Measurements from ENCODE around the gene MYBBP1A.

MYBBP1A gene

DNA sequence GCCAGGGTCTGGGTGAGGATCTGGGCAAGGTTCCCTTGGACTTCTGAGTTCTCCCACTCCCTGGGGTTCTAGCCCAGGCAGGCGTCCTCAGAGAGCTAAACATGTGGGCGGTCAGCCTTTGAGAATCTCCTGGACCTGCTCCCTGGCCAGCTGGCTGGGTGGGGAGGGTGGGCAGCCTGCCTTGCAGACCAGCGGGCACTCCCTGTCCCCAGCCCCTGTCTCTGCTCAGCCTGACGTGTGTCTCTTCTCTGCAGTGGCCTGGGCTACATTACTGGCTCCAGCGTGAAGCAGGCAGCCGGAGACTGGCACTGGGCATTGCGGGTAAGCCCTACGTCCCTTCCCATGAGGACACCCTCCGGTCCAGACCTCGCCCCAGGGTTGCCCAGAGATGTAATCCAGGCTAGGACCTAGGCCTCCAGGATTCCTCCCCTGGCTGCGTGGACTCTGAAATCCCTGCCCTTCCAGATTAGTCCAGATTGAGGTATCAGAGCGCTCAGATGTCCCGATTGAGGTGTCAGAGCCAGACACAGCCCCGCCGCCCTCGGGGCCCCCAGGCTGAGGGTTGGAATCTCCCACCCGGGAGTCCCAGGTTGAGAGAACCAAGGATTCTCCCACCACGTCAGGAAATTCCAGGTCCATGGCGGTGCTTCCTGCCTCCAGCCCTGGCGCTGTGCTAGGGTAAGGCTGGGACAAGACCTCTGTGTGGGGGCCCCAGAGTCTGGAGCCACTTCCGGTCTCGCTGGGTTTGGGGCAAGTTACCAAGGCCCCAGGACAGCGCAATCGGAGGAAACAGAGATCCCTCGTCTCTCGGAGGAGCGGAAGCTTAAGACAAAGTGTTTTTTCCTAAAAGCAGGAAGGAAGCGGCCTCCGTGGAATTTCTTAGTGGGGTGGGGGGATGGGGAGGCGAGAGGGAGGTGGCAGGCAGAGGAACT is 24.1 kb downstream of the MYBBP1A start:
- in situ Hi-C loops (cut with MboI; ENCODE audit: low pct_unique_long_range_greater_than_20kb, low sequenced_read_pairs) = no loop called here
- DNase-seq = no peak

DNA sequence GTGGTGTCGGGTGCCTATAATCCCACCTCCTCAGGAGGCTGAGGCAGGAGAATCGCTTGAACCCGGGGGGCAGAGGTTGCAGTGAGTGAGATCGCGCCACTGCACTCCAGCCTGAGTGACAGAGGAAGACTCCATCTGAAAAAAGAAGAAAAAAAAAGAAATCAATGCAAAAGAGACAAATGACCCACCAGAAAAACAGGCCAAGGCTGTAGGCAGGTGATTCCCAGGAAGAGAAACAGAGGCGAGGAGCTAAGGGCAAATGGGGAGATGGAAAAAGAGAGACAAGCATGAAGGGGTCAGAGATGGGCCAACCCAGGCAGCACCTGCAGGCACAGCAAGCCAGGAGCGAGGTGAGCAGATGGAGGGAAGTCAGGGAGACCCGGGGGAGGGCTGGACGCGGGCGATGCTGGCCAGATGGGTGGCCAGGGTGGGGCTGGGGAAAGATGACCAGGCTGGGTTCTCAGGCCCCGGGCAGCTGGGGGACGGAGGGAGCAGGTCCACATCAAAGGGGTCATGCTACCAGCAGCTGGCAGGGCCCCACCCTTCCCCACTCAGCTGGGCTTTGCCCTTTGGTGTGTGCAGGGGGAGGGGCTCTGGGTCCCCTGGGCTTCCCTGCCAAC is 25.5 kb downstream of the MYBBP1A start:
- in situ Hi-C loops (cut with MboI; ENCODE audit: low pct_unique_long_range_greater_than_20kb, low sequenced_read_pairs) = no loop called here
- DNase-seq = no peak

DNA sequence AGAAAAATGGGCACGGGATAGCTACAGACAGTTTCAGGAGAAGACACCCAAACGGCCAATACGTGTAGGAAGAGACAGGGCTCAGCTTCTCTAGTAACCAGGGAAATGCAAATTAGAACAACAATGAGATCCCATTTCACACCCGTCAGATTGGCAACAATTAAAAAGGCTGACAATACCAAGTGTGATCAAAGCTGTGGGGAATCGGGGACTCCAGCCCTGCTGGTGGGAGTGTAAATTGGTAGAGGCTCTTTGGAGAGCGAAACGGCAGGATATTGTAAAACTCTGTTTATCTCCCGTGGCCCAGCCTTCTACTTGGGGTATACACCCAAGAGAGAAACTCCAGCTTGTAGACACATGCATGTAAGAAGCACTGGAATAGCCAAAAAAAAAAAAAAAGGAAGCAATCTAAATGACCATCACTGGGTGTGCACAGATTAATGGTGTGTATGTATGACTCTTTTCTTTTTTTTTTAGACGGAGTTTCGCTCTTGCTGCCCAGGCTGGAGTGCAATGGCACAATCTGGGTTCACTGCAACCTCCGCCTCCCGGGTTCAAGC is 27.5 kb downstream of the MYBBP1A start:
- in situ Hi-C loops (cut with MboI; ENCODE audit: low pct_unique_long_range_greater_than_20kb, low sequenced_read_pairs) = no loop called here
- DNase-seq = no peak

DNA sequence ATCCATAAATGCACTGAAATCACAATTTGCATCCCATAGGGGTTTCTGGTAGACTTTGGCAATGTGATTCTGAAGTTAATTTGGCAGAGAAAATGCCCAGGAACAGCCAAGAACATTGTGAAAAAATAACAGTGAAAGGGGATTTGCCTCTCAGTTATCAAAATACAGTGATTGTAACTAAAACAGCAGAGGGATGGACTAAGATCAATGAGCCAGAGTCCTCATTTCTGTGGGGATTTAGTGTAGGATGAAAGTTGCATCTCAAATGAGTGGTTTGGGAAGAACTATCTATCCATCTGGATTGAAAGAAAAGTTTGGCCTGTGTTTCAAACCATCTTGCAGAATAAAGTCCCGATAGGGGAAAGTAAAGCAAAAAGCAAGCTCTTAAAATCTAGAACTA is 28.1 kb downstream of the MYBBP1A start:
- in situ Hi-C loops (cut with MboI; ENCODE audit: low pct_unique_long_range_greater_than_20kb, low sequenced_read_pairs) = no loop called here
- DNase-seq = no peak

DNA sequence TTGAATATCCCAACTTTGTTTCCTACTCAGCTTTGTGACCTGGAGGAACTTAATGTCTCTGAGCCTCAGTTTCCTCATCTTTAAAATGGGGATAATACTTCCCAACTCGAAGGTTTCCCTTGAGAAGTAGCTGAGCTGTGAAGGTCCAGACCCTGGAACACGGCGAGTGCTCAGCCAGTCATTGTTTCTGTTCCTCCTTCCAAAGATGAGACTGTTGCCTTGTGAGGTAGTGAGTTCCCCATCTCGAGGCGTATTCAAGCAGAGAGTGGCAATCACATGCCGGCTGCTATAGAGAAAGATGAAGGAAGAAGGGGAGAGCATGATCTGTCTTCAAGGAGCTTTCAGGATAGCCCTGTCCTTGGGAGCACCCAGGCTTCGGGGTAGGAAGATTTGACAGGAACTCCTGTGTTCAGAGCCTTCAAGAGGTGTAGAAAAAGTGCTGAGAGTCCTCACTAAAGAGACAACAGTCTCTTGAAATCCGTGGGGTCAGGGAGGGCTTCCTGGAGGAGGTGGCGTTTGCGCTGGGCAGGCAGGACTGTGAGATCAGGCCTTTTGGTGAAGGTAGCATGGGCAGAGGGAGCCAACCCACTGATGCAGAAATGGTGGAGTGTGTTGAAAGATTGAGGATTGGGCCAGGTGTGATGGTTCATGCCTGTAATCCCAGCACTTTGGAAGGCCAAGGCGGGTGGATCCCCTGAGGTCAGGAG is 29.3 kb downstream of the MYBBP1A start:
- no peak for DNase-seq
- in situ Hi-C loops (cut with MboI; ENCODE audit: low pct_unique_long_range_greater_than_20kb, low sequenced_read_pairs) = no loop called here

DNA sequence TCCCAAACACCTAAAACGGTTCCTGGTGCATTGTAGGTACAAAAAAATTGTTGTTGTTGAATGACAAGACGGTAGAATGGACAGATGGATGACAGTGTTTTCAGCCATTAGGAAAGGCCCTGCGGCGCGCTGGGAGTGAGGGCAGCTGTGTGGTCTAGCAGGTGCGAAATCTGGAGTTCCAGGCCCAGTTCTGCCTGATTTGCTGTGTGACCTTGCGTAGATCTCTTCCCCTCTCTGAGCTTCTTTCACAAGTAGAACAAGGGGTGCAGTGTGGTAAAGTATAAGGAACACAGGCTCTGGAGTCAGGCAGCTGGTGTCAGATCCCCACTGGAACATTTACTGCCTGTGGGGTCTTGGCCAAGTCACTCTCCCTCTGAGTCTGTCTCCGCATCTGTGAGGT is 31.2 kb downstream of the MYBBP1A start:
- in situ Hi-C loops (cut with MboI; ENCODE audit: low pct_unique_long_range_greater_than_20kb, low sequenced_read_pairs) = no loop called here
- no peak for DNase-seq

DNA sequence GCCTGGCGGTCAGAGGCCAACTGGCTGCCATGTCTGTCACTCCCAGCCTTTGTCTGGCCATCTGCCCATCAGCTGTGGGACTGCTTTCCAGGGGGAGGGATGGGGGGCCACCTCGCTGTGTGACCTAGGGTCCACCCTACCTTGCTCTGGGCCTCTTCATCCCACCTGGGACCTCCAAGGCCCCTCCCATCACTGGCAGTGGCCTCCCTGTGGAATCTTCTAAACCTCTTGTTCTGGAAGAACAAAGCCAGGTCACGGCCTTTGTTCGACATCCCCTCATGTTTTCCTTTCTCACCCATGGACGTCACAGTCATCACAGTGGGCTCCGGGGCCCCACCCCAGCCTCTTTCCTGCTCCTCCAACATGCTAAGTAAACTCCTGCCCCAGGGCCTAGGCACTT is 32.5 kb downstream of the MYBBP1A start:
- in situ Hi-C loops (cut with MboI; ENCODE audit: low pct_unique_long_range_greater_than_20kb, low sequenced_read_pairs) = no loop called here
- DNase-seq = no peak

DNA sequence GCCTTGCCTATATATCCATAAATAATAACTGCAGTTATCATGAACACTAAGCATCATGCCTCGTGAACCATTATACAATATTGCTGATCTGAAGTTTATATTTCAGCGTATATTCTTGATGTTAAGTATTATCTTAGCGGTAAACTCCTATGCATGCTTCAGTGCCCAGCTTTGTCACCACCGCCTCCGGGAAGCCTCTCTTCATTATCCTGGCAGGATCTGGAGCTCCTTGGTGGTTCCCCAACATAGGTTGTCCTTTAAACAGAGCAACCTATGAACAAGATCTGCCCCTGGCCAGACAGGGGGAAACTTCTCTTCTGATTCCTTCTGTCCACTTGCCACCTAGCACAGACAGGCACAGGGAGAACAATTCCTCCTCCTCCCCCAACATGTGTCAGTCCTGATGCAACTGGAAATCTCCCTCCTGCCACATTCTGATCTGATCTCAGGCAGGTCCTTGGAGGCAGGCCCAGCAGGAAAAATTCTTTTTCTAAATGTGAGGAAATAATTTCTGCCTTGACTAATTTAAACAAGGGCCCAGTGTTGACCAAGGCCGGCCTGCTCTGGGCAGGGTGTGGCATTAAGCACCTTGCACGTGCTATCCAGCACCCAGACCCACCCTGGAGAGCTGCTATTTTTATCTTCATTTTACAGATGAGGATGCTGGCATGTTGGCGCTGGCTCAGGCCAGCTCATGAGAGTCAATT is 34.1 kb downstream of the MYBBP1A start:
- DNase-seq = no peak
- in situ Hi-C loops (cut with MboI; ENCODE audit: low pct_unique_long_range_greater_than_20kb, low sequenced_read_pairs) = no loop called here

DNA sequence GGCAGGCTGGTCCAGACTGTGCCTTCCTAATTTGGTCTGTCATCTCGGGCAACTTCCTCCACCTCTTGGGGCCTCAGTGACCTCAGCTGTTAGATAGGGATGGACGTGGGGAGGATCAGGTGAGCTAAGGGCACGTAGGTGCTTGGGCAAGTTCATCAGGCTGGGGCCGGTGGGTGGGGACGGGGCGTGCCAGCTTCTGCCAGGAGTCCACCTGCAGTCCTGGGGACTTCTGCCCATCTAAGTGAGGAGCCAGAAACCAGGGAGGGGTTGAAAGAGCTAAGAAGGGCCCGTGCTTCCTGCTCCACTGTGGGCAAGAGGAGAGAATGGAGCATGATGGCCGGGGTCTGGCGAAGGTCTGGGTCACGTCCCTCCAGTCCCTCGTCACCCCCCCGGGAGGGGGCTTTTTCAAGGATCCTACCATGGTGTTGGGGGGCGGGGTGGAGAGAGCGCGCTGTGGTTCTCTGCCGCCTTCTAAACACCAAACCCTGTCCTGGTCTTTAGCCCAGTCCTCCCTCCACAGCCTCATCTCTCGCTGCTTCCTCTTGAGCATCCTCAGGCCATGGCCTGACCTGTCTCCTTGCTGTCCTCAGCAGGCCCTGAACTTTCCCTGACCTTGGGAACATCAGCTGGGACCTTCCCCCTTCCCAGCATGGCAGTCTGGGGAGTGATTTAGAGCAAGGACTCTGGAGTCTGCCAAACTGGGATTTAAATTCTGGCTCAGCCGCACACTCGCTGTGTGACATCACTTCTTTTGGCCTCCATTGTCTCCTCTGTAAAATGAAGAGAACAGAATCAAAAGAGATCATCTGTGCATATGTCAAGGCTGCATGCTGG is 34.9 kb downstream of the MYBBP1A start:
- no peak for DNase-seq
- in situ Hi-C loops (cut with MboI; ENCODE audit: low pct_unique_long_range_greater_than_20kb, low sequenced_read_pairs) = no loop called here

DNA sequence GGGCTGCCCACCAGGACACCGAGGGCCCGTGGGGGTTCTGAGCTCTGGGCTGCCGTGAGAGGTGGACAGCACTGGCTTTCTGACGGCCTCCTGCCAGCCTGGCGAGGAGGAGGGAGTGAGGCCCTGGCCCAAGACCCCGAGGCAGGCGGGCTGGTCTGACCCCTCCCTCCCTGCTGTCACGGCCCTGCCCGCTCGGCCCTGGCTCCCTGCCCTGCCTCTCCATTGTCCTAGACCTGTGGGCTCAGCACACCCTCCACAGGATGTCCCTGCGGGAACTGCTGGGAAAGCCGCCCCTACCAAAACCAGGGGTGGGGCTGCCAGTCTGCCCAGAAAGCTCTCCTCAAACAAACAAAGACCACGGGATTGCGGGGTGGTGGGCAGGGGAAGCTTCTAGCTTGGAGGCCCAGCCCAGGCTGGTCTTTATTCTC is 35.8 kb downstream of the MYBBP1A start:
- DNase-seq = no peak
- in situ Hi-C loops (cut with MboI; ENCODE audit: low pct_unique_long_range_greater_than_20kb, low sequenced_read_pairs) = no loop called here

DNA sequence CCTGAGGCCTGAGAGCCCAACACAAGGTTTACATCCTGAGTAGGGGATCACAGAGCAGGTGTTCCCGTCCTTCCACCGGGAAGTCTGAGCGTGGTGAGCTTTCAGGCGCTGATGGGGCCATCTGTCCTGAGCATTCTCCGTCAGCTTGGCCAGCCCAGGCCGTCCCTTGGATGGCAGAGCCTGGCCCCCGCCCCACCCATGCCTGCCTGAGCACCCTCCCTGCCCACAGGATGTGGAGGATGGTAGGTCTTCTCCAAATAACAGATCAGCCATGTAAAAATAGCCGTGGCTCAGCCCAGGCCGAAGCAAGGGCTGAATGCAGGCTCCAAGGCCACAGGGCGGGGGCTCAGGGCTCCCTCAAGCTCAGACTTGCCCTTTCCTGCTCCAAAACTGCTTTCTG is 36.3 kb downstream of the MYBBP1A start:
- in situ Hi-C loops (cut with MboI; ENCODE audit: low pct_unique_long_range_greater_than_20kb, low sequenced_read_pairs) = no loop called here
- DNase-seq = no peak

DNA sequence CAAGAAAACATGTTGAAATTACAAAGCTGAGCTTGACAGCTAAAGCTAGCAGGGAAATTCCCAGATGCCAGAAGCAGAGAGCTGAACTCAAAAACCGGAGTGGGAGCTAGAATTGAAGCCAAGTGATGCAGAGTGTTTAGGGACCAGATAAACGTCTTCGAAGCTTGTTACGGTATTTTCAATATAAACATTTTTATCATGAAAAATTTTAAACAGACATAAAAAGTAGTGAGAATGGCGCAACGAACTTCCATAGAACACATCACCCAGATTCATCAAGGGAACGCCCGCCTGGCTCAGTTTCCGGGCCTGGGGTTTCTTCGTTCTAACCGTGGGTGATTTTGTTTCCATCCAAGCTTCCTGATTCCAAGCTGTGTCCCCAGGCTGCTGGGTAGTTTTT is 38.4 kb downstream of the MYBBP1A start:
- in situ Hi-C loops (cut with MboI; ENCODE audit: low pct_unique_long_range_greater_than_20kb, low sequenced_read_pairs) = no loop called here
- no peak for DNase-seq

DNA sequence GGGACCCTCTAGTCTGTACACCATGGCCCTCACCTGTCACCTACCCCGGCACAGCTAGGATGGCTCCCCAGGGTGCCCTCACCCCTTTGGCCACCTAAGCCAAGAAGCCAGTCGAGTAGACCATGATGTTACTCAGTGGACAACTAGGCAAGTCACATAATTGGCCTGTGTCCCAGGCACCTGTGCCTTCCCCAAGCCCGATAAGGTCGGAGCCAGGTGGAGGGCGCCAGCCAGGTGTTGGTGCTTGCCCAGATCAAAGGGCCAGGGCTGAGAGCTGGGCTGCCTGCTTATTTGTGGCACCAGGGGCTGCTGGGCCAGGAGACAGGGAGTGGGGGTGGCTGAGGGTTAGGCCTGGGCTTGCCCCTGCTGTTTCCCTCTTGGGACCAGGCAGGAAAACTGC is 39.7 kb downstream of the MYBBP1A start:
- DNase-seq = no peak
- in situ Hi-C loops (cut with MboI; ENCODE audit: low pct_unique_long_range_greater_than_20kb, low sequenced_read_pairs) = no loop called here

DNA sequence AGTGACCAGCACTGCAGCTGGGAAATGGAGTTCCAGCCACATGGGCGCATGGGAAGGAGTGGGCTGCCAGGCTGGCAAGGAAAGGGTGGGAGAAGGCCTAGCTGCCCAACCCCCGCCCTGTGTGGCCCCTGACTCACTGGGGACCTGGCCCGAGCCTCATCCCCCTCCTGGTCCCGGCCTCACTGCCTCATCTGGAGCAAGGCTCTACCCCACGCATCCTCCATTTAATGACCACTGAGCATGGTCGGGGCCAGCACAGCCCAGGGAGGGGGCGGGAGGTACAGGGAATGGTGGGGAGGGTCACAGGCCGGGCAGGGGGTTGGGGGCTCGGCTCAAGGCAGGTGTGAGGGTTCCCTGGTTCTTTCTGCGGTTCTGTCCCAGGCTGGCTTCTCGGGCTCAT is 40.4 kb downstream of the MYBBP1A start:
- in situ Hi-C loops (cut with MboI; ENCODE audit: low pct_unique_long_range_greater_than_20kb, low sequenced_read_pairs) = no loop called here
- no peak for DNase-seq

DNA sequence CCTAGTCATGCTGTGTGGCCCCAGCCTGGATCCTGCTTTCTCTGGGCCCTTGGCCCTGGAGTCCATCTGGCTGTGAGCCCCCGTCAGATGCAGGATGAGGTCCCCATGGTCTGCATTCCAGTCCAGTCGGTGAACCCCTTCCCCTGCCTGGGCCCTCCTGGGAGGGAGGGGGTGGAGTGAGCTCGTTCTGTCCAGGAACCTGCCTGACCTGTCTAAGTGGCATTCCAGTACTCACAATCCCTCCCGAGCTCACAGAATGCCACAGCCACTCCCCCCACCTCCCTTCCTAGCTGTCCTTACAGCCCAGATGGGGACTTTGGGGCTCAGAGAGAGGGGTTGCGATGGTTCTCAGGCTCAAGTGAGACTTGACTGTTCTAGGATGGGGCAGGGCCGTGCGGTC is 41.0 kb downstream of the MYBBP1A start:
- in situ Hi-C loops (cut with MboI; ENCODE audit: low pct_unique_long_range_greater_than_20kb, low sequenced_read_pairs) = no loop called here
- DNase-seq = no peak

DNA sequence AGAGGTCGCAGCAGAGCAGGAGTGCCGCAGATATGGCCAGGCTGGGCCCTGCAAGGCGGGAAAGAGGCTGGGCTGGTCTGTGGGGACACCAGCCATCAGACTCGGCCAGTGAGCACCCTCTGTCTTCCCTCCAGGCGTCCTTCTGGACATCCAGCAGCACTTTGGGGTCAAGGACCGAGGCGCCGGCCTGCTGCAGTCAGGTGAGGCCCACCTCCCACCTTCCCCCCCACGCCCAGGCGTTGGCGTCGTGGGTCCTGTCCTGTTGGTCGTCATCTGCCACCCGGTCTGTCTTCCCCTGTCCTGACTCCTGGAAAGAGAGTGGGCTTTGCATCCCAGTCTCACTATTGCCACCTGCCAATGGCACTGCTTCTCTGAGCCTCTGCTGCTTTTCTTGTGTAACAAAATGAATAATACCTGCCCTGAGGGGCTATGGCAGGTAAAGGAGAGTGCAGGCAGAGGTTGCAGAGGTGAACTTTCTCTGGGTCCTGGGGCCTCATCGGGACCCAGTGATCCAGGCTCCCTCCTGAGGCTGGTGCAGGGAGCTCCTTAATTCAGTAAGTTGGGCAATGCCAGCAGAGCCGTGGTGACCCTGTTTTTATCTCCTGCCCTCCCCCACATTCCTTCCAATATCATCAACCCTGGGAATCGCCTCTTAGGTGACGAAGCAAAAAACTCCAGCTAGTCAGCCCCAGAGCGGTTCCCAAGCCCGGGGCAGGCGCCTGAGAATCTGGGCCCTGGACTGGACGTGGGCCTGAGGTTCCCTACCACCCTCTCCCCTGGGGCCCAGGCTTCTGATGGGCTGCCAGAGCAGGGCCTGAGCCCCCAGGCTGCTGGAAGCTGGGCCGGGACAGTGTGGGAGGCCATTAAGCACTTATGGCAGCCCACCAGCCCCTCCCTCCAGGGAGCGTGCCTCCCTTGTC is 41.8 kb downstream of the MYBBP1A start:
- in situ Hi-C loops (cut with MboI; ENCODE audit: low pct_unique_long_range_greater_than_20kb, low sequenced_read_pairs) = no loop called here
- no peak for DNase-seq
